ENCODE data around the gene SPRY2. TPM values are rescaled to one million over a fixed set of nuclear protein-coding genes. Genes with fewer than 3 reads are reported as not detected.

The SPRY2 gene
- total and polyA plus RNA-seq, 2 donors (not counting 3 experiments of a cell fraction or from before 2014, with no cell fraction given), result 26.2 to 52.3 TPM

DNA sequence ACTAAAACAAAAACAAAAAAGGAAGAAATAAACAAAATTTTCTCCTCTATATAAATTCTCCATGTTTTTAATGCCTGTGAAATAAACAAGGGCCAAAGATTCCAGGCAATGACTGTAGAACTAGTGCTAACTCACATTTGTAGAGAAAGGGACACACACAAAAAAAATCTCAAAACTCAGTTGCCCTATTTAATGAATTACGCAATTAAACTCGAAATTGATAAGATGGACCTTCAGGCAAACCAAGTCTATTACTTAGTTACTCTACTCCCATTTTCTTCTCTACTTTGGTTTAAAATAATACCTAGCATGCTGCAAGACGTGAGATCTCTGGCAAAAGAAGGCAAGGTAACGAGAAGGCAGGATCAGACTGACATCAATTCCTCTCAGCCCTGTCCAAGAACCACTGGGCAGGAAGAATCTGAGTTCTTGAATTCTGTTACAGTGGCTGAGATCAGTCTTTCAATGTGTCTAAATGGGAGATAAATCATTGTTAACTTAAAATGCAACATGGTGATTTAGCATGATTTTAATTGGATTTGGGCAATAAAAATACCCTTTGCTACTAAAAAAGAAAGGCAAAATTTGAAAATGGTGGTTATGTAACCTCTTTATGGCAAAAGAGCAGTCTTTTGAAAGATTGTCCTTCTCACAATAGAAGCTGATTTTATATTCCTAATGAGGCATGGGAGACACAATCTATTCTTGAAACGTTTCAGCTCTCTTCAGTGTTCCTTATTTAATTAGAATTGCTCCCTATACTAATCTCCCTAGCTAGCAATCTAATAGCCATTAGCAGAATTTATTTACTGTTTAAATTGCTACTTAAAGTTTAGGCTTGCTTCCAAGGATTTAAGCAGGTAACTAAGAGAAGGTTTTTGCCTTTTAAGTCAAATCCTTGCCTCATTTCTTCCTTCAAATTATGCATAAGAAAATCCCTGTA, 25.9 kb downstream of the SPRY2 start:
- TF ChIP-seq, protein P1, sequence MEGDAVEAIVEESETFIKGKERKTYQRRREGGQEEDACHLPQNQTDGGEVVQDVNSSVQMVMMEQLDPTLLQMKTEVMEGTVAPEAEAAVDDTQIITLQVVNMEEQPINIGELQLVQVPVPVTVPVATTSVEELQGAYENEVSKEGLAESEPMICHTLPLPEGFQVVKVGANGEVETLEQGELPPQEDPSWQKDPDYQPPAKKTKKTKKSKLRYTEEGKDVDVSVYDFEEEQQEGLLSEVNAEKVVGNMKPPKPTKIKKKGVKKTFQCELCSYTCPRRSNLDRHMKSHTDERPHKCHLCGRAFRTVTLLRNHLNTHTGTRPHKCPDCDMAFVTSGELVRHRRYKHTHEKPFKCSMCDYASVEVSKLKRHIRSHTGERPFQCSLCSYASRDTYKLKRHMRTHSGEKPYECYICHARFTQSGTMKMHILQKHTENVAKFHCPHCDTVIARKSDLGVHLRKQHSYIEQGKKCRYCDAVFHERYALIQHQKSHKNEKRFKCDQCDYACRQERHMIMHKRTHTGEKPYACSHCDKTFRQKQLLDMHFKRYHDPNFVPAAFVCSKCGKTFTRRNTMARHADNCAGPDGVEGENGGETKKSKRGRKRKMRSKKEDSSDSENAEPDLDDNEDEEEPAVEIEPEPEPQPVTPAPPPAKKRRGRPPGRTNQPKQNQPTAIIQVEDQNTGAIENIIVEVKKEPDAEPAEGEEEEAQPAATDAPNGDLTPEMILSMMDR (IDR thresholded peaks at IDR 0.05; ENCODE audit: extremely low read depth in 1 of 2, insufficient read depth in 1 of 2, low read depth in 1 of 2, low read length in 2 of 2), result no peak
- TF ChIP-seq JUN (IDR thresholded peaks at IDR 0.05; ENCODE audit: borderline replicate concordance, insufficient read depth, insufficient read length, low read depth), result no peak
- TF ChIP-seq MYC (IDR thresholded peaks at IDR 0.05; ENCODE audit: low read depth, low read length), result no peak
- TF ChIP-seq GATA2 (IDR thresholded peaks at IDR 0.05; ENCODE audit: insufficient read depth, insufficient read length, low read depth, low read length), result no peak
- TF ChIP-seq POLR2AphosphoS5 (IDR thresholded peaks at IDR 0.05; ENCODE audit: insufficient read depth, low read depth, low read length), result no peak
- TF ChIP-seq, protein P2, sequence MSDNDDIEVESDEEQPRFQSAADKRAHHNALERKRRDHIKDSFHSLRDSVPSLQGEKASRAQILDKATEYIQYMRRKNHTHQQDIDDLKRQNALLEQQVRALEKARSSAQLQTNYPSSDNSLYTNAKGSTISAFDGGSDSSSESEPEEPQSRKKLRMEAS (IDR thresholded peaks at IDR 0.05; ENCODE audit: insufficient read depth, insufficient read length), result no peak
- TF ChIP-seq FOS (IDR thresholded peaks at IDR 0.05; ENCODE audit: borderline replicate concordance, insufficient read depth, low read length), result no peak
- no peak for TF ChIP-seq POLR2A (IDR thresholded peaks at IDR 0.05; ENCODE audit: low read depth, low read length)
- TF ChIP-seq EZH2 (IDR thresholded peaks at IDR 0.05; ENCODE audit: borderline replicate concordance, low read depth, low read length, severe bottlenecking), result no peak
- DNase-seq (ENCODE audit: low read depth, low spot score) (no peak), FAIRE-seq (no peak)
- no TSS peak for BruUV-seq (replicated peaks)
- Histone ChIP-seq H3K79me2 (ENCODE audit: control insufficient read depth, insufficient read depth, low read length) (no peaks in the 10 kb centered on the region), H4K20me1 (replicated peaks; ENCODE audit: control insufficient read depth, extremely low read depth, insufficient read depth, low read length) (no peaks in the 10 kb centered on the region), H3K4me1 (ENCODE audit: control insufficient read depth, extremely low read depth, insufficient read depth, low read length) (no peaks in the 10 kb centered on the region), H3K4me3 (replicated peaks in 1 of 3; ENCODE audit: insufficient read depth in 1 of 3, low read depth in 1 of 3, low read length in 3 of 3) (no peak overlapping the region), H3K9me3 (replicated peaks; ENCODE audit: control insufficient read depth, insufficient read depth, low read length) (no peaks in the 10 kb centered on the region), H3K27ac (ENCODE audit: insufficient read depth, low read depth, low read length) (no peak overlapping the region), H3K9ac (replicated peaks; ENCODE audit: extremely low read depth, insufficient read depth, low read length) (no peak overlapping the region), H3K9me1 (replicated peaks; ENCODE audit: control insufficient read depth, extremely low read depth, insufficient read depth, low read length) (no peaks in the 10 kb centered on the region), H3K4me2 (ENCODE audit: insufficient read depth, low read length) (no peak overlapping the region), H3K27me3 (ENCODE audit: control insufficient read depth in 2 of 2, insufficient read depth in 2 of 2, low read length in 2 of 2) (no peaks in the 10 kb centered on the region), H2AFZ (ENCODE audit: low read depth, low read length) (no peak overlapping the region), H3K36me3 (ENCODE audit: control insufficient read depth in 2 of 2, extremely low read depth in 1 of 2, insufficient read depth in 2 of 2, low read length in 2 of 2) (no peaks in the 10 kb centered on the region)
- ChIA-PET POLR2A (no interaction called here), CTCF (interaction anchor here (1.4 kb wide), 1 partner anchor 636 kb away, joined by 3 read pairs; no protein-coding TSS in a partner anchor)
- intact Hi-C loops (cut with micrococcal nuclease) (no loop called here), dilution Hi-C loops (cut with MboI; ENCODE audit: extremely low pct_ligation_motif_present, low sequenced_read_pairs) (no loop called here)
